Ishikawa (cell line): ENCODE measurements around the gene KMT5B.

Experiments
- CEBPB ChIP-seq: IDR thresholded peaks from 2 replicates; pipeline ENCODE4 v1.6.1; 2012
- CREB1 ChIP-seq: IDR thresholded peaks from 2 replicates; pipeline ENCODE4 v1.6.1; 2012; ENCODE audit warnings: low read depth
- EGR1 ChIP-seq: IDR thresholded peaks from 2 replicates; pipeline ENCODE4 v1.6.1; 2012
- EP300 ChIP-seq: IDR thresholded peaks from 2 replicates; pipeline ENCODE4 v1.6.1; 2012; ENCODE audit warnings: borderline replicate concordance
- FOXM1 ChIP-seq: IDR thresholded peaks from 2 replicates; pipeline ENCODE4 v1.6.1; 2012; ENCODE audit warnings: low read depth, borderline replicate concordance
- MAX ChIP-seq: IDR thresholded peaks from 2 replicates; pipeline ENCODE4 v1.6.1; 2012
- NFIC ChIP-seq: IDR thresholded peaks from 2 replicates; pipeline ENCODE4 v1.6.1; 2012
- RAD21 ChIP-seq: IDR thresholded peaks from 2 replicates; pipeline ENCODE4 v1.6.1; 2012; ENCODE audit warnings: low read depth
- REST ChIP-seq: IDR thresholded peaks from 2 replicates; pipeline ENCODE4 v1.6.1; 2012; ENCODE audit warnings: low read depth, mild to moderate bottlenecking
- TAF1 ChIP-seq: IDR thresholded peaks from 2 replicates; pipeline ENCODE4 v1.6.1; 2012; ENCODE audit warnings: low read depth, mild to moderate bottlenecking
- TCF12 ChIP-seq: IDR thresholded peaks from 2 replicates; pipeline ENCODE4 v1.6.1; 2012; ENCODE audit warnings: low read depth
- TEAD4 ChIP-seq: IDR thresholded peaks from 2 replicates; pipeline ENCODE4 v1.6.1; 2012
- USF1 ChIP-seq: IDR thresholded peaks from 2 replicates; pipeline ENCODE4 v1.6.1; 2012
- YY1 ChIP-seq: IDR thresholded peaks from 2 replicates; pipeline ENCODE4 v1.6.1; 2012; ENCODE audit warnings: low read depth
- ZBTB7A ChIP-seq: IDR thresholded peaks from 2 replicates; pipeline ENCODE4 v1.6.1; 2012; ENCODE audit warnings: low read depth

KMT5B gene

GRCh38 chr11:68216171-68216938, 3.3 kb upstream of the KMT5B start:
- TF ChIP-seq RAD21, result no peak
- no peak for TF ChIP-seq TCF12
- no peak for TF ChIP-seq USF1
- no peak for TF ChIP-seq MAX
- no peak for TF ChIP-seq EGR1
- TF ChIP-seq CEBPB, result no peak
- no peak for TF ChIP-seq EP300
- no peak for TF ChIP-seq CREB1
- TF ChIP-seq FOXM1, result no peak
- TF ChIP-seq TAF1, result no peak

GRCh38 chr11:68215524-68216170, 2.6 kb upstream of the KMT5B start:
- 0 out of 2 replicates have a peak, but pooled peaks have one; percentile 50 for TF ChIP-seq ZBTB7A
- TF ChIP-seq TAF1, result no peak

- TF ChIP-seq EGR1 (no peak), REST (no peak), ZBTB7A (no peak), FOXM1 (no peak), NFIC (no peak), MAX (no peak), USF1 (no peak), CREB1 (no peak), RAD21 (no peak), TEAD4 (no peak), TAF1 (no peak), TCF12 (no peak), CEBPB (no peak), YY1 (no peak), EP300 (no peak)
Observed at GRCh38 chr11:68215087-68215445, 2.0 kb upstream of the KMT5B start.

- peak; percentile 47; the same call in 1 of the 2 replicates for TF ChIP-seq ZBTB7A
- TF ChIP-seq EP300, result no peak
- TF ChIP-seq USF1, result no peak
- no peak for TF ChIP-seq CEBPB
Observed at GRCh38 chr11:68214173-68215086, 1.3 kb upstream of the KMT5B start.

GRCh38 chr11:68213555-68214172, 568 bp upstream of the KMT5B start:
- TF ChIP-seq ZBTB7A (peak; percentile 77), TEAD4 (peak; percentile 43; the same call in 1 of the 2 replicates), YY1 (peak; percentile 86), CEBPB (no peak), FOXM1 (no peak), EGR1 (no peak), USF1 (no peak; the same call in 1 of the 2 replicates), TAF1 (peak; percentile 87), MAX (peak; percentile 74), EP300 (peak; percentile 50; the same call in 1 of the 2 replicates), REST (no peak), TCF12 (peak; percentile 55; the same call in 1 of the 2 replicates), CREB1 (0 out of 2 replicates have a peak, but pooled peaks have one; percentile 37), NFIC (0 out of 2 replicates have a peak, but pooled peaks have one; percentile 22), RAD21 (no peak)
